Stimulated activated naive CD8-positive, alpha-beta T cell treated with anti-CD3 and anti-CD28 coated beads, Interleukin-15, Interleukin-2, amounts not matched to agents 100 ng/mL and 50 ng/mL, for 24 hours (primary cell): Measurements from ENCODE around the gene DEFB126.
"Not testable (repeated sequence)": the region's sequence is repeated elsewhere in the genome, so short reads cannot be mapped to it uniquely, and the experiment has no call there.

Experiments used
- H3K27ac Mint-ChIP-seq: one replicate; pipeline ENCODE4 v1.8.0; 2021; ENCODE audit warnings: mild to moderate bottlenecking, mixed read lengths
- H3K27me3 Mint-ChIP-seq: one replicate; pipeline ENCODE4 v1.8.0; 2021; ENCODE audit warnings: mixed read lengths
- H3K36me3 Mint-ChIP-seq: one replicate; pipeline ENCODE4 v1.8.0; 2021; ENCODE audit warnings: low read depth, mixed read lengths
- H3K4me1 Mint-ChIP-seq: one replicate; pipeline ENCODE4 v1.8.0; 2021; ENCODE audit warnings: low read depth, mixed read lengths
- H3K4me3 Mint-ChIP-seq: one replicate; pipeline ENCODE4 v1.8.0; 2021; ENCODE audit warnings: mild to moderate bottlenecking, mixed read lengths
- H3K9me3 Mint-ChIP-seq: one replicate; pipeline ENCODE4 v1.8.0; 2021; ENCODE audit warnings: mixed read lengths

DEFB126 gene

GRCh38 chr20:142290-142689 lies at the start of gene DEFB126:
Gene DEFB126, plus strand, starts transcription at chr20:142590. Its CDS starts 39 bp downstream, at chr20:142629.
- peaks cover 57% of the 10 kb centered on the region for H3K27me3 Mint-ChIP-seq
- peaks cover 7% of the 10 kb centered on the region for H3K9me3 Mint-ChIP-seq
- no peaks in the 10 kb centered on the region for H3K4me1 Mint-ChIP-seq
- H3K27ac Mint-ChIP-seq, result no peak within 1 kb of the TSS
- no peaks in the 10 kb centered on the region for H3K36me3 Mint-ChIP-seq
- no peak within 1 kb of the TSS for H3K4me3 Mint-ChIP-seq

- no peak overlapping the region for H3K4me3 Mint-ChIP-seq
- peaks cover 17% of the 10 kb centered on the region for H3K9me3 Mint-ChIP-seq
- H3K36me3 Mint-ChIP-seq, result no peaks in the 10 kb centered on the region
- no peaks in the 10 kb centered on the region for H3K4me1 Mint-ChIP-seq
- H3K27ac Mint-ChIP-seq, result no peak overlapping the region
- H3K27me3 Mint-ChIP-seq, result peaks cover 55% of the 10 kb centered on the region
Measured at GRCh38 chr20:93641-94040, 48.7 kb upstream of the DEFB126 start.

GRCh38 chr20:95215-95614 lies 47.2 kb upstream of the DEFB126 start:
- H3K36me3 Mint-ChIP-seq, result no peaks in the 10 kb centered on the region
- no peak overlapping the region for H3K27ac Mint-ChIP-seq
- no peak overlapping the region for H3K4me3 Mint-ChIP-seq
- H3K4me1 Mint-ChIP-seq, result no peaks in the 10 kb centered on the region
- peaks cover 17% of the 10 kb centered on the region for H3K9me3 Mint-ChIP-seq
- peaks cover 68% of the 10 kb centered on the region for H3K27me3 Mint-ChIP-seq

- Mint-ChIP-seq H3K27me3 (peaks cover 64% of the 10 kb centered on the region), H3K9me3 (peaks cover 17% of the 10 kb centered on the region)
- not testable (repeated sequence) for H3K27ac Mint-ChIP-seq, H3K36me3 Mint-ChIP-seq, H3K4me3 Mint-ChIP-seq, H3K4me1 Mint-ChIP-seq
Measured at GRCh38 chr20:97691-98090, 44.7 kb upstream of the DEFB126 start.

GRCh38 chr20:101975-102374 lies 40.4 kb upstream of the DEFB126 start:
- H3K27me3 Mint-ChIP-seq, result peaks cover 68% of the 10 kb centered on the region
- H3K9me3 Mint-ChIP-seq, result peaks cover 1% of the 10 kb centered on the region
- H3K36me3 Mint-ChIP-seq, result no peaks in the 10 kb centered on the region

GRCh38 chr20:103456-103855 lies 38.9 kb upstream of the DEFB126 start:
- Mint-ChIP-seq H3K36me3 (no peaks in the 10 kb centered on the region), H3K27ac (no peak overlapping the region), H3K9me3 (no peaks in the 10 kb centered on the region), H3K4me3 (no peak overlapping the region), H3K27me3 (peaks cover 66% of the 10 kb centered on the region), H3K4me1 (no peaks in the 10 kb centered on the region)

More at GRCh38 chr20:101975-102374, 40.4 kb upstream of the DEFB126 start:
- Mint-ChIP-seq H3K27ac (no peak overlapping the region), H3K4me3 (no peak overlapping the region), H3K4me1 (no peaks in the 10 kb centered on the region)

GRCh38 chr20:112396-112795 lies 30.0 kb upstream of the DEFB126 start:
- Mint-ChIP-seq H3K27ac (no peak overlapping the region), H3K4me3 (no peak overlapping the region), H3K27me3 (peaks cover 40% of the 10 kb centered on the region), H3K9me3 (peaks cover 10% of the 10 kb centered on the region), H3K36me3 (no peaks in the 10 kb centered on the region), H3K4me1 (no peaks in the 10 kb centered on the region)

GRCh38 chr20:117518-117917 lies 24.9 kb upstream of the DEFB126 start:
- Mint-ChIP-seq H3K4me1 (peaks cover 8% of the 10 kb centered on the region), H3K27ac (no peak overlapping the region), H3K27me3 (peaks cover 63% of the 10 kb centered on the region), H3K9me3 (peaks cover 21% of the 10 kb centered on the region), H3K36me3 (no peaks in the 10 kb centered on the region), H3K4me3 (no peak overlapping the region)

- not testable (repeated sequence) for H3K9me3 Mint-ChIP-seq, H3K4me1 Mint-ChIP-seq, H3K27ac Mint-ChIP-seq, H3K36me3 Mint-ChIP-seq, H3K4me3 Mint-ChIP-seq
- H3K27me3 Mint-ChIP-seq, result peaks cover 25% of the 10 kb centered on the region
Measured at GRCh38 chr20:129786-130323, 12.5 kb upstream of the DEFB126 start.

GRCh38 chr20:137668-138490 lies 4.5 kb upstream of the DEFB126 start:
- peaks cover 13% of the 10 kb centered on the region for H3K9me3 Mint-ChIP-seq
- H3K27ac Mint-ChIP-seq, result no peak overlapping the region
- no peaks in the 10 kb centered on the region for H3K36me3 Mint-ChIP-seq
- H3K27me3 Mint-ChIP-seq, result peaks cover 52% of the 10 kb centered on the region
- H3K4me1 Mint-ChIP-seq, result no peaks in the 10 kb centered on the region
- no peak overlapping the region for H3K4me3 Mint-ChIP-seq

- H3K27me3 Mint-ChIP-seq, result peaks cover 36% of the 10 kb centered on the region
- no peaks in the 10 kb centered on the region for H3K4me1 Mint-ChIP-seq
- no peaks in the 10 kb centered on the region for H3K36me3 Mint-ChIP-seq
- no peak overlapping the region for H3K27ac Mint-ChIP-seq
- H3K9me3 Mint-ChIP-seq, result no peaks in the 10 kb centered on the region
- no peak overlapping the region for H3K4me3 Mint-ChIP-seq
Measured at GRCh38 chr20:145877-146276, 3.5 kb downstream of the DEFB126 start.

- no peak overlapping the region for H3K4me3 Mint-ChIP-seq
- H3K4me1 Mint-ChIP-seq, result no peaks in the 10 kb centered on the region
- H3K36me3 Mint-ChIP-seq, result no peaks in the 10 kb centered on the region
- no peak overlapping the region for H3K27ac Mint-ChIP-seq
- peaks cover 30% of the 10 kb centered on the region for H3K27me3 Mint-ChIP-seq
- H3K9me3 Mint-ChIP-seq, result no peaks in the 10 kb centered on the region
Measured at GRCh38 chr20:152131-152530, 9.7 kb downstream of the DEFB126 start.

GRCh38 chr20:157154-157553 lies 14.8 kb downstream of the DEFB126 start, which contains the start of gene DEFB127:
Gene DEFB127, plus strand, starts transcription at chr20:157454. Its CDS starts 91 bp downstream, at chr20:157545.
- Mint-ChIP-seq H3K4me3 (no peak within 1 kb of the TSS), H3K4me1 (no peaks in the 10 kb centered on the region), H3K36me3 (no peaks in the 10 kb centered on the region), H3K27ac (no peak within 1 kb of the TSS), H3K9me3 (no peaks in the 10 kb centered on the region), H3K27me3 (peaks cover 24% of the 10 kb centered on the region)

GRCh38 chr20:164618-165017 lies 22.2 kb downstream of the DEFB126 start:
- H3K27me3 Mint-ChIP-seq, result peaks cover 22% of the 10 kb centered on the region
- no peaks in the 10 kb centered on the region for H3K9me3 Mint-ChIP-seq
- no peaks in the 10 kb centered on the region for H3K4me1 Mint-ChIP-seq
- H3K36me3 Mint-ChIP-seq, result no peaks in the 10 kb centered on the region
- no peak overlapping the region for H3K27ac Mint-ChIP-seq
- no peak overlapping the region for H3K4me3 Mint-ChIP-seq

- Mint-ChIP-seq H3K27ac (no peak overlapping the region), H3K36me3 (no peaks in the 10 kb centered on the region), H3K4me3 (no peak overlapping the region), H3K4me1 (no peaks in the 10 kb centered on the region), H3K27me3 (peaks cover 12% of the 10 kb centered on the region), H3K9me3 (no peaks in the 10 kb centered on the region)
Measured at GRCh38 chr20:168876-169275, 26.5 kb downstream of the DEFB126 start.
